Urothelium cell line (cell line): ENCODE measurements around the gene CERS5.
A peak's percentile ranks its signal among the peaks of the same experiment; 100 is the strongest.
"Not testable (repeated sequence)": the region's sequence is repeated elsewhere in the genome, so short reads cannot be mapped to it uniquely, and the experiment has no call there.

Experiments
- DNase-seq: peaks from one replicate; pipeline ENCODE4 v3.0.0; 2011; ENCODE audit warnings: low spot score, mixed read lengths
- FAIRE-seq: peaks from 2 replicates; lab custom pipeline; 2011; peaks lifted over from hg19 to GRCh38; lab: Jason Lieb, UNC

Gene CERS5

DNA sequence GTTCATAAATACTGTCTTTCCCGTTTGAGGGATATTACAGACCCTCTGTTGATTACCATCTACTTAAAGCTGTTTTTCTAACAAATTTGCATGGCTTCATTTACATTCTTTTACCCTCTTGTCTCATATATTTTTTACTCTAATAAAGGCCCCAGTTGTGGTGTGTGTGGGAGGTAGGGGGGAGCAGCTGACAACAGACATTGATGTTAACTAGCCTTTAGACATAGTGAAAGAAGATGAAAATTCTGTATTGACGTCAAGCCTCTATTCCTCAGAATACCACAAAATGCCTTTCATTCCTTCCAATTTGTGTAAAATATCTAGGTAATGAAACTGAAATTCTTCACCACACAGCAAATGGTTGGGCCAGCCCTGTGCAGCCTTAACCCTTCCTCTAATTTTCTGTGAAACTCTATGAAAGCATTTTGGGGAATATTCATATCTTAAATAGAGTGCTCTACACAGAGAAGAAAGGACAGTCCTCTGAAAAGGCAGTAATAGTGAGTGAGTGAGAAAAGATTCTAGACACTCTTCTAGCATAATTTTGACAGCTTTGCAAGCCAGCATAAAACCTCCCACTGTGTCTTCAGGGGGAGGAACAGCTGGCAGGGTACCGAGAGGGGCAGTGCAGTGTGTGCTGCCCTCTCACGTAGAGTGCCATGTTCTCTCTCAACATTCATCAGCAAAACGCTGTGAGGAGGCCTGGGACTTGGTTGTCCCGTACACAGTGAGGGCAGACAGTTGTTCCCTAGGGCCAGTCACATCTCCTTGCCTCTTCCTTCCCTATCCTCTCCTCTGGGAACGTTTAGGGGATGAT, 20.1 kb upstream of the CERS5 start:
- FAIRE-seq (no peak), DNase-seq (peak; percentile 26)

DNA sequence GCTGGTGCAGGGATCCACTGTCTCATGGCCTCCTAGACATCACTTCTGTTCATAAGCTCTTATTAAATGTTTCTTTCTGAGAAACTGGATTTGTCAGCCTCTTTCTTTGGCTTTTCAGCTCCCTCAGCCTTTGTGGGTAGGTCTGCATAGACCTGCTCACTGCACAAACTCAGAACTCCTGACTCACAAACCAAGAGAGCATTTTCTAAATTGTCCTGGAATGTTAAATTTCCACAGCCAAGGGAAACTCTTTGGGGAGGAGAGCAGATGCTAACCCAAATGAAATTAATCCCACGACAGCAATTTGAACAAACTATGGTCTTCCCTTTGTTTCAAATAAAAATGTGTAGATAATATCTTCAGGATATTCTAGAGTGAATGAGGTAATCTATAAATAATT, 19.5 kb upstream of the CERS5 start:
- no peak for DNase-seq
- no peak for FAIRE-seq

DNA sequence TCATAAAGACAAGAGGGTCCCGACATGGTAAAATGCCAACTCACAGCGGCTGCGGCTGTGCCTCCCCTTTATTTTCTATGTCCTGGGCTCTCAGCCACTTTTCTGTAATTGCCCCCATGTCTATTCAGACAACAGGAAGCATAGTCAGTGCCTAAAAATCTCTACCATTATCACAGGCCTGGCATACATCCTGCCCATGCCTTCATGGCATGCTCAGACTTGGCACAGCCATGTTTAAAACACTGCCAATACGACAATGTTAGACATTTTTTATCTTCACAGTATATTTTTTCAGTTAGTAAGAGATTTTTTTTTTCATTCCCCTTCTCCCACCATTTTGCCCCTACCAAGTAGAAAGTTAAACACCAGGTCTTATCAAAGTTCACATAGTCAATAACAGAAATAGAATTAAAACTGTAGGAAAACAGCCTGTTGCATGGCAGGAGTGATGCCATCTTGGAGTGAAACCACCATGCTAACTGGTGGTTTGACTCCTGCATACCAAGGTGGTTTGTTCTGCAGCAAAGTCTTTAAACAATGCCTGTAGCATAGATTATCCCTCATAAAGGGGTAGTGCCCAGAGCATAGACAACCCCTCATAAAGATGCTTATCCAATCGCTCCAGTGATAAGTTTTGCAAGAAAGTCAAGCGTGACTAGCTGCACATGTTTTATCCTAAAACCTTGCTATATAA, 18.9 kb upstream of the CERS5 start:
- no peak for FAIRE-seq
- no peak for DNase-seq

DNA sequence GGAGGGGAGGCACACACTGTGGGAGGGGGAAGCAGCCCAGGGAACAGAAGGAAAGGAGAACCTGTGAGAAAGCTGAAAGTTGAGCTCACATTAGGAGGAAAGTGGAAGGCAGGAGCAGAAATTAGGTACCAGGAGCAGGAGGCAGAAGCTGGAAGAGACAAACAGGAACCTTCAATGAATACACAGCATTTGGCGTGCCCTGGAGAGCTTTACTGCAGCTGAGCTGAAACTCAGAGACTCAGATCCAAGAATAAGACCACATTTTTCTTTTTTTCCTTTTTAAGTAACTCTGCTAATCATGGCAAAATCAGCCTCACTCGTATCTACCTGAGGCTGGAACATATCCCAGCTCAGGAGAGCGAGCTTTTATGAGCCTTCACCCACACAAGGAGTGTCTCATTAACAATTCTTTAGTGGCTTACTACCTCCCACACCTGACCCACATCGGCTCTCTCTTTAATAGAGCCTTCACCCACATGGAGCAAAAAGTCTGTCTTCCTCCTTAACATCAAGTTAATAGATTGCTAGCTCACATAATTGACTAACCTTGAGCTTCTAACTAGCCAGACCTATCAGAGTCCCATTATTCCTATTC, 18.2 kb upstream of the CERS5 start:
- DNase-seq, result no peak
- FAIRE-seq, result no peak

DNA sequence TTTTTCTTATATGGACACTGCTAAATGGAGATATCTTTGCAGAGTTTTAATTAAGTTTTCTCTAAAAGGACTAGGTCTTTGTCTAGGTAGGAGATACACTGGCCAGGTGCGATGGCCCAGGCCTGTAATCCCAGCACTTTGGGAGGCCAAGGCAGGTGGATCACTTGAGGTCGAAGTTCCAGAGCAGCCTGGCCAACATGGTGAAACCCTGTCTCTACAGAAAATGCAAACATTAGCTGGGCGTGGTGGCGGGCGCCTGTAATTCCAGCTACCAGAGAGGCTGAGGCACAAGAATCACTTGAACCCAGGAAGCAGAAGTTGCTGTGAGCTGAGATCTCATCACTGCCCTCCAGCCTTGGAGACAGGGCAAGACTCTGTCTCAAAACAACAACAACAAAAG, 17.1 kb upstream of the CERS5 start:
- FAIRE-seq (no peak), DNase-seq (no peak)

DNA sequence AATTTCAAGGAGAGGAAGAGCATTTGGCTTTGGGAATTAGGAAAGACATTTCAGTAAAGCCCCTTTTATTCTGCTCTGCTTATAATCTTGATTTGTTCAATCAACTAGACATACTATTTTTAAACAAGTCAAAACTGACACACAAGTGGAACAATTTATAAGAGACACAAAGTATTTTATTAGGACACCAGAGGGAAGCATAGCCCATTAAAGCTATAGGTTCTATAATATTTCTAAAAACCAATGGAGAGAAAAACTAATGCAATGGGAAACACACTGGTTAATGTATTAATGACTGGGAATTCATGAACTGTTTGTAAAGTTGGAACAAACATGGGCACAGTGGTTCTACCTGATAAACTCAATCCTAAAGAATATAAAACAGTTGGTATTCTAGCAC, 15.3 kb upstream of the CERS5 start:
- DNase-seq (no peak), FAIRE-seq (no peak)

DNA sequence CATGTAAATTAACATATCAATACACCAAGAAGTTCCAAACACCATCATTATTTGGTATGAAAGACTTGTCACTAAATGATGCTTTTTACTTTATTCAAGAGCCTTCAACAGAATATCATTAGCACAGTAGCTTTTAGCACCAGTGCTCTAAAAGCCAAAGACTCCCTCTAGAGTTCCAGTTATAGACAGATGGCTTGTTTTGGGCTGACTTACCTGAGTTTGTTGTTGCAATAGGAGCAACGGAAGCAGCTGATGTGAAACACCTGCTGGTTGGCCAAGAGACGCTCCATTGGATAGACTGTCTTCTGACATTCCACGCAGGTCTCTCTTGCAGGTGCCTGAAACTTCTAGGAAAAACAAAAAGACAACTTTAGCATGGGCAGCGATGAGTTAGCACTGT, 14.5 kb upstream of the CERS5 start:
- no peak for FAIRE-seq

DNA sequence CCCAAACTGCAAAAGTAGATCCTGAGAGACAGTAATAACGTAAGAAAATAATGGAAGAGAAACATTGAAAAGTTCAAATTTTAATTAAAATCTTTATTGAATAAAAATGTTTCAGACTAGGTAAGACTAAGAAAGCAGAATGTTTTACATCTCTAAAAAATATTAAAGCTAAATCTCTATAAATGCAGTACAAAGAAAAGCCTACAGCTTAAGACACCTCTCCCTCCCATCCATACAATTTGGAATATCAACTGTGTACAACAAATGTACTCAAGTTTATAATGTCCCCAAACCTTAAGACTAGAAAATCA, 8.5 kb upstream of the CERS5 start:
- FAIRE-seq (no peak), DNase-seq (no peak)

More for the DNA sequence above, 14.5 kb upstream of the CERS5 start:
- no peak for DNase-seq

DNA sequence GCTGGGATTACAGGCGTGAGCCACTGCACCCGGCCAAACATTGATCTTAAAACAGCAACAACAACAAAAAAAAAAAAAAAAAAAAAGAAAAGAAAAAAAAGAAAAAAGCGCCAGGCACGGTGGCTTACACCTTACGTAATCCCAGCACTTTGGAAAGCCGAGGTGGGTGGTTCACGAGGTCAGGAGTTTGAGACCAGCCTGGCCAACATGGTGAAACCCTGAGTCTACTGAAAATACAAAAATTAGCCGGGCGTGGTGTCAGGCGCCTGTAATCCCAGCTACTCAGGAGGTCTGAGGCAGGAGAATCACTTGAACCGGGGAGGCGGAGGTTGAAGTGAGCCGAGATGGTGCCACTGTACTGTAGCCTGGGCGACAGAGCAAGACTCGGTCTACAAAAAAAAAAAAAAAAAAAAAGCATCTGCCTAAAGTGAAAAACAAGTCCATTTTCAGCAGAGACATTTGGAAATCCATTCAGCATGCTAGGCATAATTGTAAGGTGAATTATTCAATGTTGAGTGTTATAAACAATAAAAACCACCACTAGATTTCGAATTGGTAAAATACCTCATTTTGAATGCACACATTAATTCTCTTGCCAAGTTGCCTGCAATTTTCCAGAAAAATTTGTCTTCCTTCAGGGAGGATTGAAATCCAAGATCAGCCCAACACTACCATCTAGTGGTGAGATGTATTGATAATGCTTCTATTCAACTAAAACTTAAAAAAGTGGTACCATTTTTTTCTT, 8.0 kb upstream of the CERS5 start:
- DNase-seq (peak; percentile 43), FAIRE-seq (no peak)

DNA sequence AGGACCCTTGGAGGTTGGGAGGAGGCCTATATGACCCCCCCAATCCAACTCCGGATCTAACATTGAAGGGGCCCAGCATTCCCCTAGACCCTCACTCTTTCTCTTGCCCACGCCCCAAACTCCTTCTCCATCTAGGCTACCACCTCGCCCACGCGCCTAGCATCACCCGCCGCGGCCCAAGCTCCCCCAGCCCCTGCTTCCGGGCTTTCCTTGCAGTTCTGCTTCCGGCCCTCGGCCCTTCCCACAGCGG, 445 bp downstream of the CERS5 start:
- FAIRE-seq, result no peak
- no peak for DNase-seq

DNA sequence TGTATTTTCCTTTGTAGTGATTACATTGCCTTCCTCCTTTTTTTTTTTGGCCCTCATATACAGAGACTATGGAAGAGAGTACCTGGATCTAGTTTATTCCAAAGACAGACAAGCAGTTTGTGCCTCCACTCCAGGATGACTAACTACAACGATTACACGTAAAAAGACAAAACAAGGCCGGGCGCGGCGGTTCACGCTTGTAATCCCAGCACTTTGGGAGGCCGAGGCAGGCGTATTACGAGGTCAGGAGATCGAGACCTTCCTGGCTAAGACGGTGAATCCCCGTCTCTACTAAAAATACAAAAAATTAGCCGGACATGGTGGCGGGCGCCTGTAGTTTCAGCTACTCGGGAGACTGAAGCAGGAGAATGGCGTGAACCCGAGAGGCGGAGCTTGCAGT, 2.2 kb downstream of the CERS5 start:
- no peak for FAIRE-seq
- no peak for DNase-seq

DNA sequence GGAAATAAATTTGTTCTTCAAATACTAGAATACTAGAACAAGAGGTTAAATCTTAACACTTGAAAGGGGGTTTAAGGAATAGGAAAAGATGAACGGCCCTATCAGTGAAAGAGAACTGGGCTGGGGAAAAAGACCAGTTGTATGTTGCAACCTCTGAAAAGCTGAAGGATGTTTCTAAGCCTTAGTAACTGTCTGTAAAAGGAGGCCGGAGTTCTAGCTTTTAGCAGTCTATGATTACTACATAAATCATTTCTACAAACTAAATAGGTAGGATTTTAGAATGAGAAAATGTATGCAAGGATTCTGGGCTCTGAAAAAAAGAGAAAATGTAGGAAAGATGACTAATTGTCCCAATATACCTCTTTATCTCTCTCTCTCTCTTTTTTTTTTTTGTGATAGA, 4.9 kb downstream of the CERS5 start:
- FAIRE-seq (no peak), DNase-seq (no peak)

DNA sequence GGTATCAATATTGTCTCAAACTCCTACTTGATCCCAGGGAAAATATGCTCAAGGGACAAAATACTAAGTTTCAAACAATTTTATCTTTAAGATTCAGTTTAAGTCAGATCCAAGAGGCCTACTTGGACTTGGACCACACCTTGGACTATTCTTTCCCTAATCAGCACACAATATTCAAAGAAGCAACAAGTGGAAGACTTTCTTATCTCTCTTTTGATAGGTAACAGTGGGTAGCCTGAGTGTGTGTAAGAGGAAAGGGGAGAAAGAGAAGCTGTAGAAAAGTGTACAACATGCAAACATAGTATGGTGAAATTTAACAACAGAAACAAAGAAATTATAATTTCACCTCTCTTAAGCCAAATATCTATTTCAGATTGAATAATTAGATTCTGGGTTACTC, 6.5 kb downstream of the CERS5 start:
- FAIRE-seq (no peak), DNase-seq (no peak)

DNA sequence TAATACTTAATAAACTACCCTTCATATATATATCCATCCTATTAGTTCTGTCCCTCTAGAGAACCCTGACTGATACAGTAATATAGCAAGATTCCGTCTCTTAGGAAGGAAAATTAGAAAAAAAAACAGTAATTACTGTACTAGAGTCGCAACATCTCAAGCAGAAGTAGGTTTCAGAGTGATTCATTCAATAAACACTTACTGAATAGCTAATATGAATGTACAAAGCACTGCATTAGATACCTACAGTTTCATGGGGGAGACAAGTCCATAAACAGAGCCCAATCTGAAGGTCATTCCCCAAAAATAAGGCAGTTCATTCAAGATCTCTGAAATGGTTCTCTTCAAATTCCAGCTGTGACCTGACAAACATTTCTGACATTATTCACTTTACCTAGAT, 9.9 kb downstream of the CERS5 start:
- no peak for FAIRE-seq
- no peak for DNase-seq

DNA sequence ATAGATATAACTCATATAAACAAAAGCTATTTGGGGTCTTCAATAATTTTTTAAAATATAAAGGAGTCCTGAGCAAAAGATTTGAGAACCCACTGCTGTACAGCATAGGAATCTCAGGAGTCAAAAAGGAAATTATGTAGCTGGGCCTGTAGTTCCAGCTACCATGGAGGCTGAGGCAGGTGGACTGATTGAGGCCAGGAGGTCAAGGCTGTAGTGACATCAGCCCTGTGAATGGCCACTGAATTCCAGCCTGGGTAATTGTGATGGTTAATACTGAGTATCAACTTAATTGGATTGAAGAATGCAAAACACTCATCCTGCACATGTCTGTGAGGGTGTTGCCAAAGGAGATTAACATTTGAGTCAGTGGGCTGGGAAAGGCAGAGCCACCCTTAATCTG, 10.5 kb downstream of the CERS5 start:
- DNase-seq (no peak), FAIRE-seq (no peak)

DNA sequence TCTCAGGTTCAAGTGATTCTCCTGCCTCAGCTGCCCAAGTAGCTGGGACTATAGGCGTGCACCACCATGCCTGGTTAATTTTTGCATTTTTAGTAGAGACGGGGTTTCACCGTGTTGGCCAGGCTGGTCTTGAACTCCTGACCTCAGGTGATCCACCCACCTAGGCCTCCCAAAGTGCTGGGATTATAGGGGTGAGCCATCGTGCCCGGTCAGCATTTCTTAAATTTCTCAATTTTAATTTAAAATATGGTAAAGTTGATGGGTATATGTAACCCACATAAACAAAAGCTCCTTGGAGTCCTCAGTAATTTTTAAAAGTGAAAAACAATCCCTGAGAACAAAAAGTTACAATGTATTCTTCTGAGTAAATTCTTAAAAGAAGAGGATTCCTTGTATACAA, 12.2 kb downstream of the CERS5 start:
- FAIRE-seq, result not testable (repeated sequence)

DNA sequence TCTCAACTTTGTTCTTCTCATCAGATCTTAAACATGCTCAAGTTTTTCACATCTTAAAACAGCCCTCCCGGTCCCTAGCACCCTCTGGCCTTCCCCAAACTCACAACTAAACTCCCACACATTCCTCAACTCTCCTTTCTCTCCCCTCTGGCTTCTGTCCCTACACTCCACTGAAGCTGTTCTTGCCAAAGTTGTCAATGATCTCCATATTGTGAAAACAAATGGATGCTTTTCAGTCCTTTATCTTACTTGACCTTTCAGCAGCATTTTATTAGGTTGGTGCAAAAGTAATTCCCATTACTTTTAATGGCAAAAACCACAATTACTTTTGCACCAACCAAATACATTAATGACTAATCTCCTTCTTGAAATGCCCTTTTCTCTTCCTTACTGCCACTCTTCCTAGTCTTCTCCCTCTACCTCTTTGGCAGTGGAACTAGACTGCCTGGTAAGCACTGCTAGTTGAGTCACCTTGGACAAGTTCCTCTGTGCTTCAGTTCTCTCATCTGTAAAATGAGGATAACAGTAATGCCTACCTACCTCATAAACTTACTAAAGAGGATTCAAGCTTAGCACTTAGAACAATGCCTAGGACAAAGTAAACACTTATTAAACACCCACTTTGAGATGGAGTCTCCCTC, 16.0 kb downstream of the CERS5 start:
- DNase-seq (no peak), FAIRE-seq (no peak)

More for the DNA sequence above, 12.2 kb downstream of the CERS5 start:
- DNase-seq, result not testable (repeated sequence)

DNA sequence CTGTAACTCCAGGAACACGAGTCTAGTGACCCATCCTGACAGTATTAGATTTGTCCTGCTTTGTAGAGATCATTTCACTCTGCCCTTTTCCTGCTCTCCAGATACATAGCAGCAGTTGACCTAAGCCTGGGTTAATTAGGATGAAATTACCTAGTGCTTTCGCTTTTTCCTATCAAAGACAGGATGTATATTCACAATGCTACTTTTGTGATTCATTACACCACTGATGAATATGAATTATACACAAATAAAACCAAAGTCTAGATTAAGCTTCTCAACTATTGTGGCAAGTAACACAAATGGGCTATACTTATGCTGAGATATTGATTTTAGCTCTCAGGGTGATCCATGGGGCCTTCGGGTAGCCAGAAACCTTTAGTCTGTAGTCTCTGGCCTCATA, 17.9 kb downstream of the CERS5 start:
- FAIRE-seq (no peak), DNase-seq (no peak)

DNA sequence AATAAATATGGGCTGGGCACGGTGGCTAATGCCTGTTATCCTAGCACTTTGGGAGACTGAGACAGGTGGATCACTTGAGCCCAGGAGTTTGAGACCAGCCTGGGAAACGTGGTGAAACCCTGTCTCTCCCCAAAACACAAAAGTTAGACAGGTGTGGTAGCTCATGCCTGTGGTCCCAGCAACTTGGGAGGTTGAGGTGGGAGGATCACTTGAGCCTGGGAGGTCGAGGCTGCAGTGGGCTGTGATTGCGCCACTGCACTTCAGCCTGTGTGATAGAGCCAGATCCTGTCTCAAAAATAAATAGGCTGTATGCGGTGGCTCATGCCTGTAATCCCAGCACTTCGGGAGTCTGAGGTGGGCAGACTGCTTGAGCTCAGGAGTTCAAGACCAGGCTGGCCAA, 19.2 kb downstream of the CERS5 start:
- not testable (repeated sequence) for FAIRE-seq, DNase-seq

DNA sequence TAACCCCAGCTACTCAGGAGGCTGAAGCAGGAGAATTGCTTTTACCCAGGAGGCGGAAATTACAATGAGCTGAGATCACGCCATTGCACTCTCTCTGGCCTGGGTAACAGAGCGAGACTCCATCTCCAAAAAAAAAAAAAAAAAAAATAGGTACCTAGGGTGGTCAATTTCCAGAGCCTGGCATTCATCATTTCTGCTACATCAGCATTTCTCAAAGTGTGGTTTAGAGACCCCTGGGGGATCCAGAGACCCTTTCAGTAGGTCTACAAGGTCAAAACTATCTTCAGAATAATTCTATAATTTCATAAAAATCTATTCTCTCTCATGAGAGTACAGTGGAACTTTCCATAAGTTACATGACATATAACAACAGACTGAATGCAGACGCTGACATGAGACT, 19.9 kb downstream of the CERS5 start:
- FAIRE-seq (no peak), DNase-seq (no peak)

DNA sequence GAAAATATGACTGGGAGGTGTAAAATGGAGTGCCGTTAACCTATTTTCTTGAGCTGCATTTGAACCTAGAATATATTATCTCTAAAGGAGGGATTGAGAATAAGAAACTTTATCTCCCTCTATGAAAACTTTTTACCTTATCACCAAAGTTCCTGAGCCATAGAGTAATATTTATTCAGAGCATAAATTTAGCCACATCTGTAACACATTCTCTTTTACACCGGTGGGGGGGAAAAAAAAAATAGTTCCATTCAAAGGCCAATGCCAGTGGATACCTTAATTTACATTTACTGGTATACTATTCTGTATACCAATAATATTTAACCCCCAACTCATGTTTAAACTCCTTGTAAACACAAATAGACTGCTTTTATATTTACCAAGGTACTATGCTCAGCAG, 21.7 kb downstream of the CERS5 start:
- no peak for DNase-seq
- no peak for FAIRE-seq
